GM23338 (cell line): ENCODE data around the gene AVP. TPM values are rescaled to one million over a fixed set of nuclear protein-coding genes. Genes with fewer than 3 reads are reported as not detected.
A peak's percentile ranks its signal among the peaks of the same experiment; 100 is the strongest.

Experiments
- ATAC-seq: fragments of 200-7000 bp; cut with Tn5 transposase; 3 replicates; pipeline ENCODE4 v1.9.1; 2020
- DNase-seq: peaks from one replicate; pipeline ENCODE4 v3.0.0-alpha.2; 2015; ENCODE audit warnings: low spot score
- H2AFZ ChIP-seq: fragments of 200-600 bp; sonication (generic); 2 replicates; pipeline ENCODE4 v1.8.0; 2016; ENCODE audit warnings: antibody characterized with exemption, mild to moderate bottlenecking, moderate library complexity
- H3F3A ChIP-seq: fragments of 200-600 bp; sonication (generic); replicated peaks from 2 replicates; pipeline ENCODE4 v1.8.0; 2017; ENCODE audit warnings: antibody characterized with exemption, mixed run types, low read depth
- H3K27ac ChIP-seq: fragments of 200-600 bp; sonication (generic); 2 replicates; pipeline ENCODE4 v1.6.1; 2016; ENCODE audit warnings: low read depth
- H3K27me3 ChIP-seq: fragments of 200-600 bp; sonication (generic); 2 replicates; pipeline ENCODE4 v1.8.0; 2016; ENCODE audit warnings: mild to moderate bottlenecking, mixed run types, moderate library complexity; ENCODE audit not compliant: insufficient read depth
- H3K36me3 ChIP-seq: fragments of 200-600 bp; sonication (generic); 2 replicates; pipeline ENCODE4 v1.8.0; 2016; ENCODE audit warnings: mild to moderate bottlenecking; ENCODE audit not compliant: insufficient read depth
- H3K4me1 ChIP-seq: fragments of 200-600 bp; sonication (generic); 2 replicates; pipeline ENCODE4 v1.8.0; 2016; ENCODE audit warnings: mild to moderate bottlenecking, moderate library complexity; ENCODE audit not compliant: insufficient read depth
- H3K4me2 ChIP-seq: fragments of 200-600 bp; sonication (generic); 2 replicates; pipeline ENCODE4 v1.7.1; 2017; ENCODE audit warnings: mixed run types
- H3K4me3 ChIP-seq: fragments of 200-600 bp; sonication (generic); 2 replicates; pipeline ENCODE4 v1.6.1; 2016; ENCODE audit warnings: mixed run types
- H3K79me2 ChIP-seq: fragments of 200-600 bp; sonication (generic); replicated peaks from 2 replicates; pipeline ENCODE4 v1.8.0; 2017; ENCODE audit warnings: mild to moderate bottlenecking; ENCODE audit not compliant: insufficient read depth
- H3K9me2 ChIP-seq: fragments of 200-600 bp; sonication (generic); 2 replicates; pipeline ENCODE4 v1.8.0; 2017; ENCODE audit not compliant: insufficient read depth
- H4K20me1 ChIP-seq: fragments of 200-600 bp; sonication (generic); replicated peaks from 2 replicates; pipeline ENCODE4 v1.8.0; 2017; ENCODE audit warnings: mild to moderate bottlenecking; ENCODE audit not compliant: insufficient read depth
- H3K27ac Mint-ChIP-seq: 2 replicates; pipeline ENCODE4 v1.8.0; 2020; ENCODE audit warnings: inconsistent platforms, mild to moderate bottlenecking, moderate library complexity, mixed read lengths
- H3K27me3 Mint-ChIP-seq: 3 replicates; pipeline ENCODE4 v1.8.0; 2022; ENCODE audit warnings: low read depth, mild to moderate bottlenecking, moderate library complexity, mixed read lengths, inconsistent platforms; ENCODE audit not compliant: insufficient read depth, poor library complexity
- H3K36me3 Mint-ChIP-seq: 3 replicates; pipeline ENCODE4 v1.8.0; 2021; ENCODE audit warnings: low read depth, mild to moderate bottlenecking, inconsistent platforms, moderate library complexity, mixed read lengths
- H3K4me1 Mint-ChIP-seq: 3 replicates; pipeline ENCODE4 v1.8.0; 2020; ENCODE audit warnings: mild to moderate bottlenecking, inconsistent platforms, mixed read lengths
- H3K4me3 Mint-ChIP-seq: 3 replicates; pipeline ENCODE4 v1.8.0; 2021; ENCODE audit warnings: moderate library complexity, mild to moderate bottlenecking, inconsistent platforms, mixed read lengths
- H3K9me3 Mint-ChIP-seq: 3 replicates; pipeline ENCODE4 v1.8.0; 2020; ENCODE audit warnings: moderate library complexity, mild to moderate bottlenecking, inconsistent platforms, mixed read lengths
- CTCF ChIP-seq, 2 experiments: fragments of 200-600 bp in 1 of 2; sonication (generic) in 1 of 2; conservative IDR thresholded peaks; 2 replicates each; pipeline versions ENCODE4 v1.5.1 to v1.6.1; 2016 to 2017; ENCODE audit warnings: antibody characterized with exemption in 2 of 2, low read depth in 2 of 2, mild to moderate bottlenecking in 2 of 2, moderate library complexity in 1 of 2
- ETS1 ChIP-seq: IDR thresholded peaks from 2 replicates; pipeline ENCODE4 v1.6.1; 2016; ENCODE audit warnings: antibody characterized with exemption
- EZH2phosphoT487 ChIP-seq: fragments of 200-600 bp; sonication (generic); IDR thresholded peaks from one replicate; pipeline ENCODE4 v1.8.1; 2018; ENCODE audit warnings: antibody characterized with exemption; ENCODE audit not compliant: unreplicated experiment
- JUNB ChIP-seq: IDR thresholded peaks from one replicate; pipeline ENCODE4 v1.6.1; 2016; ENCODE audit warnings: antibody characterized with exemption; ENCODE audit not compliant: unreplicated experiment
- NANOG ChIP-seq: IDR thresholded peaks from 2 replicates; pipeline ENCODE4 v1.6.1; 2016; ENCODE audit warnings: antibody characterized with exemption, borderline replicate concordance
- POLR2AphosphoS5 ChIP-seq: IDR thresholded peaks from 2 replicates; pipeline ENCODE4 v1.6.1; 2016; ENCODE audit warnings: antibody characterized with exemption, low read depth
- ZNF114 ChIP-seq: fragments of 250-450 bp; sonication (Bioruptor Pico); IDR thresholded peaks from 2 replicates; pipeline ENCODE4 v1.5.0; 2020; ENCODE audit warnings: mild to moderate bottlenecking, moderate library complexity
- ZNF331 ChIP-seq: fragments of 250-450 bp; sonication (Bioruptor Pico); IDR thresholded peaks from 2 replicates; pipeline ENCODE4 v1.5.0; 2020; ENCODE audit warnings: low read depth, mild to moderate bottlenecking, moderate library complexity
- ZNF462 ChIP-seq: fragments of 250-450 bp; sonication (Bioruptor Pico); IDR thresholded peaks from 2 replicates; pipeline ENCODE4 v1.5.0; 2020; ENCODE audit warnings: mild to moderate bottlenecking, moderate library complexity
- polyA plus RNA-seq: library from polyadenylated mRNA; unstranded; fragments of >200 nt; fragmentation: Nextera tagmentation; extraction: Ambion mirVana; gene quantifications from 2 replicates; pipeline ENCODE4 v1.2.1, GENCODE V29; 2016
- total RNA-seq: library from RNA; depleted of rRNA; stranded (reverse); fragments of >200 nt; shearing (Covaris generic); gene quantifications from 2 replicates; pipeline ENCODE4 v1.2.3, GENCODE V29; 2014

AVP gene
- total and polyA plus RNA-seq, 2 experiments from 2014 or later: 0.60 TPM; not detected in 1

- TF ChIP-seq ZNF462 (CRISPR knock-in tag) (no peak), ETS1 (no peak), POLR2AphosphoS5 (no peak), ZNF331 (no peak), EZH2phosphoT487 (no peak)
Measured at GRCh38 chr20:3107464-3108025, 23.0 kb upstream of the AVP start (continued).

GRCh38 chr20:3106658-3107463, 22.3 kb upstream of the AVP start:
- no peaks in the 10 kb centered on the region for H3K9me2 ChIP-seq
- Mint-ChIP-seq H3K4me1 (peaks cover 12% of the 10 kb centered on the region), H3K36me3 (no peaks in the 10 kb centered on the region), H3K9me3 (no peaks in the 10 kb centered on the region), H3K4me3 (no peak overlapping the region), H3K27me3 (peaks cover 10% of the 10 kb centered on the region), H3K27ac (peak overlapping the region; percentile 83; the same call in 1 of the 2 replicates)
- ATAC-seq (peak; percentile 72), DNase-seq (peak; percentile 27)
- no peak overlapping the region for H3K4me3 ChIP-seq
- no peak overlapping the region for H2AFZ ChIP-seq
- no peaks in the 10 kb centered on the region for H3K36me3 ChIP-seq
- H3K27ac ChIP-seq: no peak overlapping the region
- H3K4me1 ChIP-seq: no peaks in the 10 kb centered on the region
- no peaks in the 10 kb centered on the region for H3K79me2 ChIP-seq
- no peak overlapping the region for H3K4me2 ChIP-seq
- H4K20me1 ChIP-seq: no peaks in the 10 kb centered on the region
- H3F3A ChIP-seq: no peaks in the 10 kb centered on the region
- no peaks in the 10 kb centered on the region for H3K27me3 ChIP-seq
- TF ChIP-seq JUNB: no peak
- TF ChIP-seq ZNF114 (CRISPR knock-in tag): no peak
- TF ChIP-seq CTCF (conservative IDR thresholded peaks at IDR 0.05; ENCODE audit: low read depth in 2 of 2): no peak
- no peak for TF ChIP-seq NANOG
